Measurements from ENCODE around the gene KLHL29. TPM values are rescaled to one million over a fixed set of nuclear protein-coding genes. Genes with fewer than 3 reads are reported as not detected.

KLHL29 gene
- polyA plus RNA-seq, 3 donors = 0.03 TPM; not detected in 2

DNA sequence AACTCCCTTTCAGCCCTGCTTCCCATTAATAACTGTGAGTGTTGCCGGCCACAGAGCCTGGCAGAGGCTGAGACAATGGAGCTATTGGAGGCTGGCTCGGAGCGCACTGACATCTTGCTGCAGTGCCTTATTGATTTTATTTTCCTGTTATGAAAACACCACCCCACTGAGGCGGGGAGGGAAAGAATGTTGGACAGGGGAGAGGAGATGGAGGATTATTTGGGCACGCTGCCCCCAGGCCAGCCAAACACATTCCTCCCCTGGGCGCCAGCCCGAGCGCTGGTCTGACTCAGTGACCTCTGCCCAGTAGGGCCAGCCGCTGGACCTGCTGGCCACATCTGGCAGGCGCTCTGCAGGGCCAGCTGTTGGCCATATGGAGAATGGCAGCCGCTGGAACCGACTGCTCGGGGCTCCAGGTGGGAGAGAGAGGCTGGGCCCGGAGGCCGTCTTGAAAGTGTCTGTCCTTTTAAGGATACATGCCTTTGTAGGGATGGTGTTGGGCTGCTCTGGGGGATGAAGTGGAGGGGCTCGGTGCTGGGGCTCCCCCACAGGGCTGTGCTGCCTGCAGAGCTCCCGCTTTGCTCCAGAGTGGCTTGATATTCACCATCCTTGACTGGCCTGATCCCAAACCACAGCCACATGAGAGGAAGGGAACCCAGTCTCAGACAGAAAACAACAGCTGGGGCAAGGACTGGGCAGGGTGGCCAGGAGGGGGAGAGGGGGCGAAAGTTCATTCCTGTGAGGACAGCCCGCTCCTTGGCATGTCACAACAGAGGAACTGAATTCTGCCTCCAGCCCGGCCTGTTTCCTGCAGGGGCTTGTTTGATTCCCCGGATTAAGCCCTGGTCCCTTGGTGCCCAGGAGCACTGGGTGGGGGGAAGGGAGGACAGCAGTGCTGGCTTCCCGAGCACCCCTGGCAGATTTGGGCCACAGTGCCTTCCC, 179.0 kb downstream of the KLHL29 start:
- Histone ChIP-seq H3K27me3 (ENCODE audit: control insufficient read depth in 2 of 2, insufficient read depth in 2 of 2, low read length in 2 of 2) (no peaks in the 10 kb centered on the region), H2AFZ (ENCODE audit: insufficient read depth, low read depth, low read length, poor library complexity, severe bottlenecking) (no peak overlapping the region), H4K20me1 (ENCODE audit: insufficient read depth, low read length) (no peaks in the 10 kb centered on the region), H3K4me3 (replicated peaks in 1 of 3; ENCODE audit: low read depth in 2 of 3, low read length in 3 of 3) (no peak overlapping the region), H3K27ac (ENCODE audit: low read depth in 1 of 2, low read length in 2 of 2) (no peak overlapping the region), H3K4me2 (replicated peaks; ENCODE audit: extremely low read depth, low read length, poor library complexity, severe bottlenecking) (no peak overlapping the region), H3K36me3 (replicated peaks in 1 of 2; ENCODE audit: control insufficient read depth in 1 of 2, insufficient read depth in 2 of 2, low read length in 2 of 2) (no peaks in the 10 kb centered on the region), H3K9me3 (replicated peaks in 1 of 2; ENCODE audit: control insufficient read depth in 1 of 2, insufficient read depth in 1 of 2, low read length in 2 of 2) (no peaks in the 10 kb centered on the region), H3K4me1 (ENCODE audit: control insufficient read depth in 1 of 2, insufficient read depth in 2 of 2, low read length in 2 of 2) (no peaks in the 10 kb centered on the region), H3K79me2 (ENCODE audit: insufficient read depth, low read length) (no peaks in the 10 kb centered on the region), H3K9ac (ENCODE audit: insufficient read depth, low read length, poor library complexity, severe bottlenecking) (no peak overlapping the region)
- Mint-ChIP-seq H3K27me3 (ENCODE audit: low read depth in 3 of 3) (peaks cover 2 to 11% (median 3%) of the 10 kb centered on the region in 3 donors), H3K36me3 (no peaks in the 10 kb centered on the region), H3K4me1 (no peaks in the 10 kb centered on the region), H3K9me3 (peaks cover 0 to 2% (median 0%) of the 10 kb centered on the region in 7 donors), H3K27ac (no peak overlapping the region), H3K4me3 (no peak overlapping the region)
- intact Hi-C loops (cut with micrococcal nuclease) = no loop called here
- DNase-seq = no peak
- TF ChIP-seq, protein P1, sequence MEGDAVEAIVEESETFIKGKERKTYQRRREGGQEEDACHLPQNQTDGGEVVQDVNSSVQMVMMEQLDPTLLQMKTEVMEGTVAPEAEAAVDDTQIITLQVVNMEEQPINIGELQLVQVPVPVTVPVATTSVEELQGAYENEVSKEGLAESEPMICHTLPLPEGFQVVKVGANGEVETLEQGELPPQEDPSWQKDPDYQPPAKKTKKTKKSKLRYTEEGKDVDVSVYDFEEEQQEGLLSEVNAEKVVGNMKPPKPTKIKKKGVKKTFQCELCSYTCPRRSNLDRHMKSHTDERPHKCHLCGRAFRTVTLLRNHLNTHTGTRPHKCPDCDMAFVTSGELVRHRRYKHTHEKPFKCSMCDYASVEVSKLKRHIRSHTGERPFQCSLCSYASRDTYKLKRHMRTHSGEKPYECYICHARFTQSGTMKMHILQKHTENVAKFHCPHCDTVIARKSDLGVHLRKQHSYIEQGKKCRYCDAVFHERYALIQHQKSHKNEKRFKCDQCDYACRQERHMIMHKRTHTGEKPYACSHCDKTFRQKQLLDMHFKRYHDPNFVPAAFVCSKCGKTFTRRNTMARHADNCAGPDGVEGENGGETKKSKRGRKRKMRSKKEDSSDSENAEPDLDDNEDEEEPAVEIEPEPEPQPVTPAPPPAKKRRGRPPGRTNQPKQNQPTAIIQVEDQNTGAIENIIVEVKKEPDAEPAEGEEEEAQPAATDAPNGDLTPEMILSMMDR (IDR thresholded peaks at IDR 0.05) = no peak
- WGBS (ENCODE audit: insufficient coverage) = 69% methylated on average over 14 of the region's 22 CpGs

DNA sequence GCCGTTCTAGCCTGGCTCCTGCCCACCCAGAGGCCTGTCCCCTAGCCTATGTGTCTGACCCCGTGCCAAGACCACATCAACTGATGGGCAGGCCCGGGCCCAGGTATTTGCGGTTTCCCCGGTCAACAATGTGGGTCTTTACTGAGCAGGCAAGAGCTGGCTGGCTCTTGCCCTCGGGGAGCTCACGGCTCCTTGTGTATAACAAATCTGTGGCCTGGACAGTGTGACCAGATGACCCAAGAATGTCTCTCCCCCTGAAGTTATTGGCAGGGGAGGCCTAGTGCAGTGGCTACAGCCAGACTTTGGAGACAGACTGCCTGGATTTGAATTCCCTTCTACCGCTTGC, 179.6 kb downstream of the KLHL29 start:
- no peak overlapping the region for H2AFZ ChIP-seq (ENCODE audit: insufficient read depth, low read depth, low read length, poor library complexity, severe bottlenecking)
- H3K4me3 ChIP-seq (replicated peaks in 1 of 3; ENCODE audit: low read depth in 2 of 3, low read length in 3 of 3) = no peak overlapping the region
- TF ChIP-seq, protein P1 (IDR thresholded peaks at IDR 0.05) = no peak
- no peak overlapping the region for H3K4me3 Mint-ChIP-seq
- no peak overlapping the region for H3K27ac ChIP-seq (ENCODE audit: low read depth in 1 of 2, low read length in 2 of 2)
- intact Hi-C loops (cut with micrococcal nuclease) = no loop called here
- no peak for DNase-seq
- H3K27me3 ChIP-seq (ENCODE audit: control insufficient read depth in 2 of 2, insufficient read depth in 2 of 2, low read length in 2 of 2) = no peaks in the 10 kb centered on the region
- no peak overlapping the region for H3K4me2 ChIP-seq (replicated peaks; ENCODE audit: extremely low read depth, low read length, poor library complexity, severe bottlenecking)
- no peaks in the 10 kb centered on the region for H3K9me3 ChIP-seq (replicated peaks in 1 of 2; ENCODE audit: control insufficient read depth in 1 of 2, insufficient read depth in 1 of 2, low read length in 2 of 2)
- 96% methylated on average over 8 of the region's 8 CpGs for WGBS (ENCODE audit: insufficient coverage)
- H3K9me3 Mint-ChIP-seq = peaks cover 0 to 2% (median 0%) of the 10 kb centered on the region in 7 donors
- H3K79me2 ChIP-seq (ENCODE audit: insufficient read depth, low read length) = no peaks in the 10 kb centered on the region
- peaks cover 0 to 10% (median 2%) of the 10 kb centered on the region in 3 donors for H3K27me3 Mint-ChIP-seq (ENCODE audit: low read depth in 3 of 3)
- H3K9ac ChIP-seq (ENCODE audit: insufficient read depth, low read length, poor library complexity, severe bottlenecking) = no peak overlapping the region
- H3K36me3 ChIP-seq (replicated peaks in 1 of 2; ENCODE audit: control insufficient read depth in 1 of 2, insufficient read depth in 2 of 2, low read length in 2 of 2) = no peaks in the 10 kb centered on the region
- no peaks in the 10 kb centered on the region for H3K4me1 Mint-ChIP-seq
- H3K4me1 ChIP-seq (ENCODE audit: control insufficient read depth in 1 of 2, insufficient read depth in 2 of 2, low read length in 2 of 2) = no peaks in the 10 kb centered on the region
- no peak overlapping the region for H3K27ac Mint-ChIP-seq
- H4K20me1 ChIP-seq (ENCODE audit: insufficient read depth, low read length) = no peaks in the 10 kb centered on the region
- no peaks in the 10 kb centered on the region for H3K36me3 Mint-ChIP-seq
